Smooth muscle cell (in vitro differentiated cells): ENCODE results near the gene COL4A3. TPM values are rescaled to one million over a fixed set of nuclear protein-coding genes. Genes with fewer than 3 reads are reported as not detected.
"Not testable (repeated sequence)": the region's sequence is repeated elsewhere in the genome, so short reads cannot be mapped to it uniquely, and the experiment has no call there.

Experiments used
- DNase-seq: peaks from one replicate; lab custom pipeline; 2025; ENCODE audit not compliant: unreplicated experiment; lab: John Stamatoyannopoulos, UW
- H2AFZ ChIP-seq: fragments of 200-600 bp; sonication (generic); 2 replicates; pipeline ENCODE4 v1.6.0; 2016; ENCODE audit warnings: antibody characterized with exemption, low read depth, mild to moderate bottlenecking
- H3F3A ChIP-seq: fragments of 200-600 bp; sonication (generic); 2 replicates; pipeline ENCODE4 v1.6.0; 2017; ENCODE audit warnings: antibody characterized with exemption, low read depth
- H3K27ac ChIP-seq: fragments of 200-600 bp; sonication (generic); 2 replicates; pipeline ENCODE4 v1.5.1; 2016; ENCODE audit warnings: low read depth, mild to moderate bottlenecking
- H3K27me3 ChIP-seq: fragments of 200-600 bp; sonication (generic); 2 replicates; pipeline ENCODE4 v1.6.1; 2016; ENCODE audit warnings: low read depth, mild to moderate bottlenecking
- H3K36me3 ChIP-seq: fragments of 200-600 bp; sonication (generic); 2 replicates; pipeline ENCODE4 v1.5.1; 2016; ENCODE audit warnings: low read depth
- H3K4me1 ChIP-seq: fragments of 200-600 bp; sonication (generic); 2 replicates; pipeline ENCODE4 v1.5.1; 2016; ENCODE audit warnings: low read depth
- H3K4me2 ChIP-seq: fragments of 200-600 bp; sonication (generic); 2 replicates; pipeline ENCODE4 v1.6.0; 2016; ENCODE audit warnings: mild to moderate bottlenecking
- H3K4me3 ChIP-seq: fragments of 200-600 bp; sonication (generic); 2 replicates; pipeline ENCODE4 v1.5.1; 2016; ENCODE audit warnings: mild to moderate bottlenecking
- H3K79me2 ChIP-seq: fragments of 200-600 bp; sonication (generic); 2 replicates; pipeline ENCODE4 v1.6.0; 2016; ENCODE audit warnings: low read depth, mild to moderate bottlenecking
- H3K9ac ChIP-seq: fragments of 200-600 bp; sonication (generic); 2 replicates; pipeline ENCODE4 v1.6.0; 2016; ENCODE audit warnings: low read depth
- H3K9me3 ChIP-seq: fragments of 200-600 bp; sonication (generic); replicated peaks from 2 replicates; pipeline ENCODE4 v1.5.1; 2016; ENCODE audit warnings: low read depth
- H4K20me1 ChIP-seq: fragments of 200-600 bp; sonication (generic); 2 replicates; pipeline ENCODE4 v1.6.0; 2016; ENCODE audit warnings: low read depth
- CTCF ChIP-seq: fragments of 200-600 bp; sonication (generic); IDR thresholded peaks from 2 replicates; pipeline ENCODE4 v1.5.1; 2017; ENCODE audit warnings: borderline replicate concordance, mild to moderate bottlenecking, antibody characterized with exemption; ENCODE audit not compliant: insufficient read depth, poor library complexity, severe bottlenecking
- WGBS: methylation state at CpG from one replicate; pipeline ENCODE4 v1.1.7; 2016; ENCODE audit warnings: low lambda C conversion rate; 5-methylcytosine and 5-hydroxymethylcytosine counted together
- polyA plus RNA-seq: library from polyadenylated mRNA; unstranded; fragments of >200 nt; fragmentation: Nextera tagmentation; extraction: Ambion mirVana; gene quantifications from 2 replicates; pipeline ENCODE4 v1.2.1, GENCODE V29; 2016
- total RNA-seq: library from RNA; depleted of rRNA; stranded (reverse); fragments of >200 nt; gene quantifications from 2 replicates; pipeline ENCODE4 v1.2.3, GENCODE V29; 2014

Gene COL4A3
- total and polyA plus RNA-seq, 2 experiments from 2014 or later: not detected

- Histone ChIP-seq H2AFZ (no peak overlapping the region), H3F3A (no peaks in the 10 kb centered on the region), H3K9ac (no peak overlapping the region), H3K9me3 (no peaks in the 10 kb centered on the region), H4K20me1 (no peaks in the 10 kb centered on the region), H3K4me3 (no peak overlapping the region), H3K36me3 (no peaks in the 10 kb centered on the region), H3K27ac (no peak overlapping the region), H3K27me3 (no peaks in the 10 kb centered on the region), H3K4me1 (no peaks in the 10 kb centered on the region), H3K79me2 (no peaks in the 10 kb centered on the region), H3K4me2 (no peak overlapping the region)
- no peak for DNase-seq
- WGBS: 41% methylated on average over 1 of the region's 1 CpG
- TF ChIP-seq CTCF: no peak
Measured at GRCh38 chr2:227221120-227221519, 56.7 kb downstream of the COL4A3 start.

GRCh38 chr2:227222292-227222691 is 57.9 kb downstream of the COL4A3 start:
- 60% methylated on average over 4 of the region's 4 CpGs for WGBS

GRCh38 chr2:227225641-227226040 is 61.2 kb downstream of the COL4A3 start:
- WGBS: 94% methylated on average over 6 of the region's 6 CpGs
- not testable (repeated sequence) for H3K27ac ChIP-seq, H4K20me1 ChIP-seq, H3K4me2 ChIP-seq, H2AFZ ChIP-seq, DNase-seq, H3K4me3 ChIP-seq, H3F3A ChIP-seq, H3K4me1 ChIP-seq, H3K9ac ChIP-seq, H3K9me3 ChIP-seq, H3K36me3 ChIP-seq, H3K79me2 ChIP-seq, H3K27me3 ChIP-seq

More at GRCh38 chr2:227222292-227222691, 57.9 kb downstream of the COL4A3 start:
- Histone ChIP-seq H3K36me3 (no peaks in the 10 kb centered on the region), H3K9ac (no peak overlapping the region), H3K27ac (no peak overlapping the region), H3K79me2 (no peaks in the 10 kb centered on the region), H3F3A (no peaks in the 10 kb centered on the region), H3K4me1 (no peaks in the 10 kb centered on the region), H2AFZ (no peak overlapping the region), H3K9me3 (no peaks in the 10 kb centered on the region), H3K27me3 (no peaks in the 10 kb centered on the region), H4K20me1 (no peaks in the 10 kb centered on the region), H3K4me3 (no peak overlapping the region), H3K4me2 (no peak overlapping the region)
- no peak for TF ChIP-seq CTCF
- no peak for DNase-seq

- no peak for DNase-seq
Measured at GRCh38 chr2:227228061-227228667, 63.7 kb downstream of the COL4A3 start.

More at GRCh38 chr2:227228061-227228667, 63.7 kb downstream of the COL4A3 start:
- WGBS: 72% methylated on average over 14 of the region's 14 CpGs
- H4K20me1 ChIP-seq: no peaks in the 10 kb centered on the region
- H3K79me2 ChIP-seq: no peaks in the 10 kb centered on the region
- H3K9me3 ChIP-seq: no peaks in the 10 kb centered on the region
- no peaks in the 10 kb centered on the region for H3K36me3 ChIP-seq
- no peak overlapping the region for H2AFZ ChIP-seq
- H3K4me1 ChIP-seq: no peaks in the 10 kb centered on the region
- H3F3A ChIP-seq: no peaks in the 10 kb centered on the region
- H3K4me2 ChIP-seq: no peak overlapping the region
- no peak overlapping the region for H3K9ac ChIP-seq
- H3K27me3 ChIP-seq: no peaks in the 10 kb centered on the region
- no peak for TF ChIP-seq CTCF
- H3K4me3 ChIP-seq: no peak overlapping the region
- H3K27ac ChIP-seq: no peak overlapping the region
